Body of pancreas (tissue), 4 donors: ENCODE measurements around the gene CARD11. TPM values are rescaled to one million over a fixed set of nuclear protein-coding genes. Genes with fewer than 3 reads are reported as not detected.

Experiments used
- ATAC-seq: fragments of 150-250 bp; one replicate; pipeline ENCODE4 v1.9.1; 2016
- DNase-seq, 4 donors: peaks; one replicate each; pipeline ENCODE4 v3.0.0-alpha.2; 2019
- H3K27ac ChIP-seq, 4 donors: fragments of 200-600 bp; sonication (generic); 1 replicate in 3 of 4; 2 replicates in 1 of 4; pipeline versions ENCODE4 v1.5.1 to v1.6.1; 2016 to 2019; ENCODE audit warnings: mild to moderate bottlenecking in 1 of 4, mixed read lengths in 1 of 4, moderate library complexity in 1 of 4
- H3K27me3 ChIP-seq, 2 donors: fragments of 200-600 bp; sonication (generic); one replicate each; pipeline ENCODE4 v1.6.0; 2016; ENCODE audit warnings: mild to moderate bottlenecking in 1 of 2
- H3K36me3 ChIP-seq, 2 donors: fragments of 200-600 bp; sonication (generic); replicated peaks in 1 of 2; 2 replicates each; pipeline ENCODE4 v1.5.1; 2016; ENCODE audit warnings: low read depth in 2 of 2; ENCODE audit not compliant: insufficient read depth in 1 of 2
- H3K4me1 ChIP-seq: fragments of 200-600 bp; sonication (generic); one replicate; pipeline ENCODE4 v1.6.0; 2016
- H3K4me3 ChIP-seq, 2 donors: fragments of 200-600 bp; sonication (generic); 1 replicate in 1 of 2; 2 replicates in 1 of 2; pipeline ENCODE4 v1.5.1; 2016 to 2019
- H3K9me3 ChIP-seq, 3 donors: fragments of 200-600 bp; sonication (generic); 1 replicate in 2 of 3; 2 replicates in 1 of 3; pipeline ENCODE4 v1.5.1; 2016
- CTCF ChIP-seq, 7 experiments: fragments of 450-650 bp in 4 of 7; fragments of 200-600 bp in 3 of 7; sonication (generic) in 3 of 7; IDR thresholded peaks; one replicate each; pipeline ENCODE4 v1.5.1; 2016 to 2019; ENCODE audit warnings: antibody characterized with exemption in 7 of 7
- POLR2A ChIP-seq, 3 donors: fragments of 450-650 bp; IDR thresholded peaks; one replicate each; pipeline ENCODE4 v1.6.1; 2016; ENCODE audit warnings: antibody characterized with exemption in 3 of 3, mild to moderate bottlenecking in 2 of 3
- WGBS, 2 donors: methylation state at CpG; one replicate each; pipeline ENCODE4 v1.1.5; 2017; 5-methylcytosine and 5-hydroxymethylcytosine counted together
- intact Hi-C: fragments of 100-400 bp; cut with DNase I; formaldehyde crosslinking; loops from one replicate; pipeline ENCODE4 v1.15.1; 2023
- total RNA-seq, 2 donors: library from RNA; depleted of rRNA; stranded (reverse); fragments of >200 nt; gene quantifications; one replicate each; pipeline ENCODE4 v1.1.0, GENCODE V29; 2016

The CARD11 gene
- total RNA-seq, 2 donors from 2014 or later = 2.0 to 3.4 TPM

- Histone ChIP-seq H3K27ac (no peak overlapping the region), H3K27me3 (no peaks in the 10 kb centered on the region), H3K9me3 (no peaks in the 10 kb centered on the region), H3K4me1 (no peaks in the 10 kb centered on the region), H3K36me3 (no peaks in the 10 kb centered on the region), H3K4me3 (no peak overlapping the region)
- ATAC-seq (no peak), DNase-seq (no peak)
- WGBS, 2 donors = 60% methylated on average over 6 to 7 of the region's 7 CpGs
- intact Hi-C loops = no loop called here
- TF ChIP-seq POLR2A (IDR thresholded peaks at IDR 0.05) (no peak), CTCF (IDR thresholded peaks at IDR 0.05) (no peak)
Observed at GRCh38 chr7:2971914-2972834, 71.5 kb downstream of the CARD11 start.

GRCh38 chr7:2970861-2971260, 72.8 kb downstream of the CARD11 start:
- H3K36me3 ChIP-seq = no peaks in the 10 kb centered on the region
- H3K9me3 ChIP-seq = peaks cover 0 to 2% (median 0%) of the 10 kb centered on the region in 3 donors
- no peak for DNase-seq
- H3K4me3 ChIP-seq = no peak overlapping the region
- no peak for ATAC-seq
- H3K27me3 ChIP-seq = no peaks in the 10 kb centered on the region
- intact Hi-C loops = no loop called here
- no peak for TF ChIP-seq POLR2A (IDR thresholded peaks at IDR 0.05)
- no peak for TF ChIP-seq CTCF (IDR thresholded peaks at IDR 0.05)
- 77 to 90% methylated on average over 11 of the region's 11 CpGs for WGBS, 2 donors
- no peak overlapping the region for H3K27ac ChIP-seq
- H3K4me1 ChIP-seq = no peaks in the 10 kb centered on the region

GRCh38 chr7:2970307-2970664, 73.4 kb downstream of the CARD11 start:
- ATAC-seq = no peak
- WGBS, 2 donors = 81 to 84% methylated on average over 4 of the region's 4 CpGs
- Histone ChIP-seq H3K27me3 (no peaks in the 10 kb centered on the region), H3K4me3 (no peak overlapping the region), H3K27ac (no peak overlapping the region), H3K9me3 (peaks cover 0 to 7% (median 0%) of the 10 kb centered on the region in 3 donors), H3K36me3 (no peaks in the 10 kb centered on the region), H3K4me1 (no peaks in the 10 kb centered on the region)
- DNase-seq = no peak
- intact Hi-C loops = no loop called here
- TF ChIP-seq POLR2A (IDR thresholded peaks at IDR 0.05) = no peak

GRCh38 chr7:2969398-2970306, 74.0 kb downstream of the CARD11 start:
- WGBS, 2 donors = 92% methylated on average over 6 of the region's 6 CpGs
- Histone ChIP-seq H3K9me3 (peaks cover 0 to 8% (median 0%) of the 10 kb centered on the region in 3 donors), H3K36me3 (no peaks in the 10 kb centered on the region), H3K4me3 (no peak overlapping the region), H3K27me3 (no peaks in the 10 kb centered on the region), H3K27ac (no peak overlapping the region), H3K4me1 (no peaks in the 10 kb centered on the region)
- intact Hi-C loops = no loop called here
- TF ChIP-seq CTCF (IDR thresholded peaks at IDR 0.05) (no peak), POLR2A (IDR thresholded peaks at IDR 0.05) (no peak)
- ATAC-seq = no peak
- no peak for DNase-seq
